Adrenal gland (tissue), 12 donors: ENCODE data around the gene DYNC2LI1. TPM values are rescaled to one million over a fixed set of nuclear protein-coding genes. Genes with fewer than 3 reads are reported as not detected.

Experiments used
- DNase-seq, 7 donors: peaks; one replicate each; pipeline ENCODE4 v3.0.0-alpha.2; 2019 to 2020
- H3K27ac ChIP-seq, 5 donors: fragments of 200-600 bp; sonication (generic) in 4 of 5; 1 replicate in 3 of 5; 2 replicates in 2 of 5; pipeline versions ENCODE4 v1.5.1 to v1.8.0; 2016 to 2020; ENCODE audit warnings: mild to moderate bottlenecking in 1 of 5
- H3K27me3 ChIP-seq: fragments of 200-600 bp; 2 replicates; pipeline ENCODE4 v1.8.0; 2021
- H3K36me3 ChIP-seq, 2 donors: fragments of 200-600 bp; replicated peaks in 1 of 2; 1 replicate in 1 of 2; 2 replicates in 1 of 2; pipeline versions ENCODE4 v1.5.1 to v1.8.0; 2018 to 2022
- H3K4me1 ChIP-seq, 2 donors: fragments of 200-600 bp; replicated peaks in 1 of 2; 1 replicate in 1 of 2; 2 replicates in 1 of 2; pipeline versions ENCODE4 v1.5.1 to v1.8.0; 2018 to 2021
- H3K4me3 ChIP-seq, 4 donors: fragments of 200-600 bp; sonication (generic) in 3 of 4; one replicate each; pipeline ENCODE4 v1.5.1; 2016 to 2018
- H3K9me3 ChIP-seq, 3 donors: fragments of 200-600 bp; sonication (generic) in 1 of 3; replicated peaks in 1 of 3; 1 replicate in 2 of 3; 2 replicates in 1 of 3; pipeline versions ENCODE4 v1.5.1 to v1.8.0; 2016 to 2021
- POLR2A ChIP-seq, 2 donors: fragments of 450-650 bp; IDR thresholded peaks; one replicate each; pipeline ENCODE4 v1.6.1; 2017; ENCODE audit warnings: antibody characterized with exemption in 2 of 2, mild to moderate bottlenecking in 2 of 2, moderate library complexity in 1 of 2
- WGBS, 4 donors: extraction: QIAGEN DNeasy Blood & Tissue Kit in 2 of 4; methylation state at CpG; one replicate each; pipeline versions ENCODE4 v1.1.5 to v1.1.7; 2013 to 2017; 5-methylcytosine and 5-hydroxymethylcytosine counted together
- intact Hi-C, 2 donors: fragments of 100-400 bp; cut with DNase I; formaldehyde crosslinking; loops; one replicate each; pipeline versions ENCODE4 v1.14.1 to v1.15.0; 2022 to 2023
- polyA plus RNA-seq, 3 donors: library from polyadenylated mRNA; stranded (reverse); fragments of 200-250 nt in 2 of 3; fragments of 350-450 nt in 1 of 3; fragmentation: Illumina TruSeq in 1 of 3; extraction: RNeasy Lipid Tissue Mini Kit (QIAGEN cat#74804) in 1 of 3; gene quantifications; one replicate each; pipeline ENCODE4 v1.2.3, GENCODE V29; 2013 to 2014
- total RNA-seq, 9 donors: library from RNA; depleted of rRNA in 4 of 9; stranded (reverse); fragments of >200 nt in 4 of 9; fragments of 120-200 nt in 1 of 9; fragmentation: NEBNext Ultra II Directional in 1 of 9; extraction: Animal tissue kit (Norgen Biotek cat#: 25700) in 1 of 9; gene quantifications; one replicate each; pipeline versions ENCODE4 v1.1.0 to v1.2.4, GENCODE V29; 2013 to 2023
- TF ChIP-seq, protein P1 (sequence below), 6 experiments: fragments of 450-650 bp in 4 of 6; fragments of 200-600 bp in 2 of 6; sonication (generic) in 1 of 6; IDR thresholded peaks; 1 replicate in 5 of 6; 2 replicates in 1 of 6; pipeline versions ENCODE4 v1.5.1 to v1.8.0; 2016 to 2021; ENCODE audit warnings: antibody characterized with exemption in 6 of 6, mild to moderate bottlenecking in 2 of 6, moderate library complexity in 1 of 6
- donor health status: healthy with polysubstance abuse.
- donor health status: Bipolar disorder and iron deficiency.
- donor health status: DM: yes; HTN: yes; CAD: no.
- donor health status: DM: no; HTN: no; CAD: no.
- donor health status: DM: no; HTN: no; CAD: no.
- donor health status: DM: yes; HTN: yes; CAD: no.

The DYNC2LI1 gene
- total and polyA plus RNA-seq, 12 donors = 16.9 to 80.5 (median 30.5) TPM

DNA sequence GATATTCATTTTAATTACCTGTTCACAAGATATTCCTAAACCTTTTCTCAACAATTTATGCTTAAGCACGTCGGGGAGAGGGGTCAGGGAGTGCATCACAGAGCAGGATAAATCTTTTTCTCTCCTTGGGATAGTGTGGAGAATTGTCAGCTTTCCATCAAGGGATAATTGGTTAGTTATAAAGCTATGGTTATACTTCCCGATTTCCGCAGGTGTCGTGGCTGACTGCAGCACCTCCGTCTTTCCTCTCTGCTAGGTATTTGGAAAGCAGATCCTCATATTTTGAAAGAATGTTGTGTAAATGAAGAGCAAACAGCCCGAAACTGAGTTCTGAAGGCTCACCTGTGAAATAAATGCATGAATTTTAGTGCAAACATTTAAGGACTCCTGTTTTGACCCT lies 778 bp downstream of the DYNC2LI1 start:
- no peak for DNase-seq
- H3K4me3 ChIP-seq = peak overlapping the region in 3 of 4 donors; percentile 46 to 73 (median 66)
- H3K27me3 ChIP-seq = no peaks in the 10 kb centered on the region
- peaks cover 4 to 9% of the 10 kb centered on the region in 2 donors for H3K4me1 ChIP-seq
- intact Hi-C loops = loop anchor here in 1 of 2 donors (10.0 kb wide), 1 partner anchor 140 kb away; the partner anchor contains the start of gene PLEKHH2
- 17 to 26% (median 22%) methylated on average over 7 of the region's 7 CpGs for WGBS, 4 donors
- no peaks in the 10 kb centered on the region for H3K36me3 ChIP-seq
- H3K27ac ChIP-seq = peak overlapping the region; percentile 55 to 94 (median 90)
- H3K9me3 ChIP-seq = no peaks in the 10 kb centered on the region
- no peak for TF ChIP-seq POLR2A (IDR thresholded peaks at IDR 0.05)
- TF ChIP-seq, protein P1, sequence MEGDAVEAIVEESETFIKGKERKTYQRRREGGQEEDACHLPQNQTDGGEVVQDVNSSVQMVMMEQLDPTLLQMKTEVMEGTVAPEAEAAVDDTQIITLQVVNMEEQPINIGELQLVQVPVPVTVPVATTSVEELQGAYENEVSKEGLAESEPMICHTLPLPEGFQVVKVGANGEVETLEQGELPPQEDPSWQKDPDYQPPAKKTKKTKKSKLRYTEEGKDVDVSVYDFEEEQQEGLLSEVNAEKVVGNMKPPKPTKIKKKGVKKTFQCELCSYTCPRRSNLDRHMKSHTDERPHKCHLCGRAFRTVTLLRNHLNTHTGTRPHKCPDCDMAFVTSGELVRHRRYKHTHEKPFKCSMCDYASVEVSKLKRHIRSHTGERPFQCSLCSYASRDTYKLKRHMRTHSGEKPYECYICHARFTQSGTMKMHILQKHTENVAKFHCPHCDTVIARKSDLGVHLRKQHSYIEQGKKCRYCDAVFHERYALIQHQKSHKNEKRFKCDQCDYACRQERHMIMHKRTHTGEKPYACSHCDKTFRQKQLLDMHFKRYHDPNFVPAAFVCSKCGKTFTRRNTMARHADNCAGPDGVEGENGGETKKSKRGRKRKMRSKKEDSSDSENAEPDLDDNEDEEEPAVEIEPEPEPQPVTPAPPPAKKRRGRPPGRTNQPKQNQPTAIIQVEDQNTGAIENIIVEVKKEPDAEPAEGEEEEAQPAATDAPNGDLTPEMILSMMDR (IDR thresholded peaks at IDR 0.05) = no peak

DNA sequence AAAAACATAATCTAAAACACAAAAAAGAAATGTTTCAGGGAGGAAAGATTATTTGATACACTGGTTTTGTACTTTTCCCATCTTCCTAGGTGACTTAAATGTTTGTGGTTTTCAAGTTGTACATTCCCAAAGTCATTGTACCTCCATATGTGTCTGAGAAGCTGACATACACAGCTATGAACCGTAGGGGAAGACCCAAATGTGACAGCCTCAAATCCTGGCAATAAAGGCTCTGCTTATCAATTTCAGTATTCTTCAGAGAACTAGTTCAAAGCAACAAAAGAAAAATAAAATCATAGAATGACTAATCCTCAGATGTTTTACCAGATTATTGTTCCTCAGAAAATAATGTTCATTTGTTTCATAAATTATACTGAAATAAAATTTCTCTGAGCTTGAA lies 2.5 kb downstream of the DYNC2LI1 start:
- intact Hi-C loops = loop anchor here in 1 of 2 donors (10.0 kb wide), 1 partner anchor 142 kb away; the partner anchor contains the start of gene PLEKHH2
- H3K27me3 ChIP-seq = no peaks in the 10 kb centered on the region
- no peaks in the 10 kb centered on the region for H3K9me3 ChIP-seq
- peaks cover 4 to 9% of the 10 kb centered on the region in 2 donors for H3K4me1 ChIP-seq
- DNase-seq = no peak
- no peak overlapping the region for H3K27ac ChIP-seq
- WGBS, 4 donors = 55 to 73% (median 64%) methylated on average over 1 of the region's 1 CpG
- H3K36me3 ChIP-seq = no peaks in the 10 kb centered on the region
- no peak for TF ChIP-seq POLR2A (IDR thresholded peaks at IDR 0.05)
- TF ChIP-seq, protein P1 (IDR thresholded peaks at IDR 0.05) = no peak
- H3K4me3 ChIP-seq = no peak overlapping the region

DNA sequence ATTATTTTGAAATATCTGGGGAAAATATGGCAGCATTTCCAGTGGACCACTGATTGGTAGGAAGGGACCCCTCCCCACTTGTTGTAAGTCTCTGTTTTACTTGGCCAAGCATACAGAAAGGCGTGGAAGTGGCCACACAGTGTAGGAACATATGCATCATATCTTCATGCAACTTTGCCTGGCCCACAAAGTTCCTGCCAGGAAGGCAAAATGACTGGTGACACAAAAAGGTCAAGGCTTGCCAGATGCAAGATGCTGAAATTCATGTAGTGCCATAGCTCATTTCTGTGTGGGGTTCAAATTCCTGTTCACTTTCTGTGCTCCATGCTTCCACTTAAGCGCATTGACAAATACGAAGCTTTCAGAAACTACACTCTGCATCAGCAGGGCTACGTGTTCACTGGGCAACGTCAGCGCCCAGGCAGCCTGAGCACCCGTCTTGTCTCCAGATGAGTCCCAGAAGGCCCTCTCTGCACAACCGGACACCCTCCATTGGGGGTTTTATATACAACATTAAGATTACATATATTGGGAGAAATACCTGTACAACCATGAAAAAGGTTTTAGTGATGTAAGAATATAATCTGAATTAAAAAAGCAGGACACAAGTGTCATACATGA lies 3.6 kb downstream of the DYNC2LI1 start:
- H3K27me3 ChIP-seq = no peaks in the 10 kb centered on the region
- H3K36me3 ChIP-seq = no peaks in the 10 kb centered on the region
- no peak overlapping the region for H3K27ac ChIP-seq
- WGBS, 4 donors = 89 to 95% (median 91%) methylated on average over 8 of the region's 8 CpGs
- H3K4me3 ChIP-seq = no peak overlapping the region
- H3K9me3 ChIP-seq = no peaks in the 10 kb centered on the region
- H3K4me1 ChIP-seq = peaks cover 4 to 9% of the 10 kb centered on the region in 2 donors
- no peak for TF ChIP-seq POLR2A (IDR thresholded peaks at IDR 0.05)
- intact Hi-C loops = loop anchor here in 1 of 2 donors (10.0 kb wide), 1 partner anchor 143 kb away; the partner anchor contains the start of gene PLEKHH2
- peak in 3 of 7 donors; percentile 16 to 18 (median 17) for DNase-seq

DNA sequence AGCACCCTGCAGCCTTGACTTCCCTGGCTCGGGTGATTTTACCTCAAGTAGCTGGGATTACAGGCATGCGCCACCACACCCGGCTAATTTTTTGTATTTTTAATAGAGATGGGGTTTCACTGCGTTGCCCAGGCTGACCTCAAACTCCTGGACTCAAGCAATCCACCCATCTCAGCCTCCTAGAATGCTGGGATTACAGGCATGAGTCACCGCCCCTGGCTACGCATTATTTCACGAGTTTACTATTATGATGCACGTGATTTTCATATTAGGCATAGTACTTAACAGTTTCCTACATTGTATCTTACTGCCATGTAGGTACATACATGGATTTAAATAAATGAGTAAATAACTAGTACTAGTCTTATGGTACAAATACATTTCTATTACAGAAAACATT lies 4.4 kb downstream of the DYNC2LI1 start:
- H3K9me3 ChIP-seq = no peaks in the 10 kb centered on the region
- intact Hi-C loops = loop anchor here in 1 of 2 donors (10.0 kb wide), 1 partner anchor 143 kb away; the partner anchor contains the start of gene PLEKHH2
- 94 to 97% (median 95%) methylated on average over 8 of the region's 8 CpGs for WGBS, 4 donors
- H3K27me3 ChIP-seq = no peaks in the 10 kb centered on the region
- no peak for DNase-seq
- H3K36me3 ChIP-seq = no peaks in the 10 kb centered on the region
- TF ChIP-seq, protein P1 (IDR thresholded peaks at IDR 0.05) = no peak
- no peak for TF ChIP-seq POLR2A (IDR thresholded peaks at IDR 0.05)
- H3K4me1 ChIP-seq = peaks cover 4 to 9% of the 10 kb centered on the region in 2 donors
- no peak overlapping the region for H3K27ac ChIP-seq
- no peak overlapping the region for H3K4me3 ChIP-seq

DNA sequence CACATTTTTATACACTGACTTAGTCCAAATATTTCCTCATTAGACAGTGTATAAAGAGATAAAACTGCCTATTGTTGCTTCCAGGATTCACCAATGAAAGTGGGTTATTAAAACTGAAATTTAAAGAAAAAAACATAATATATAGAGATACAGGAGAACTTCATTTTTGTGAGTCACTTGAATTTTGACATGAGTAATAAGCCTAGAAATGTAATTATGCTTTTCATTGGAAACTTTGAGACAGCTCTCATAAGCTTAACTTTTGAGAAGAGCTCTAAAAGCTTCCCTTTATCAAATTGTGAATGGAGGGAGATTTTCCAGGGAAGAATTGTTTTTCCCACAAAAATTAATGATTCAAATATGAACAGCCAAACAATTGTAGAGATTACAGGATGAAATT lies 14.1 kb downstream of the DYNC2LI1 start:
- intact Hi-C loops = no loop called here
- Histone ChIP-seq H3K36me3 (peaks cover 0 to 5% of the 10 kb centered on the region in 2 donors), H3K9me3 (no peaks in the 10 kb centered on the region), H3K4me1 (no peaks in the 10 kb centered on the region), H3K4me3 (no peak overlapping the region), H3K27ac (no peak overlapping the region), H3K27me3 (no peaks in the 10 kb centered on the region)
- TF ChIP-seq, protein P1 (IDR thresholded peaks at IDR 0.05) = no peak
- TF ChIP-seq POLR2A (IDR thresholded peaks at IDR 0.05) = no peak
- no peak for DNase-seq
